GM23248 (cell line): Measurements from ENCODE around the gene EFCAB6. TPM values are rescaled to one million over a fixed set of nuclear protein-coding genes. Genes with fewer than 3 reads are reported as not detected.

ENCODE experiments used
- DNase-seq: peaks from one replicate; pipeline ENCODE4 v3.0.0-alpha.2; 2015
- H2AFZ ChIP-seq: fragments of 200-600 bp; sonication (generic); 2 replicates; pipeline ENCODE4 v1.6.1; 2016; ENCODE audit warnings: antibody characterized with exemption
- H3F3A ChIP-seq: fragments of 200-600 bp; sonication (generic); 2 replicates; pipeline ENCODE4 v1.6.1; 2016; ENCODE audit warnings: mild to moderate bottlenecking, antibody characterized with exemption, mixed run types; ENCODE audit not compliant: insufficient read depth
- H3K27ac ChIP-seq: fragments of 200-600 bp; sonication (generic); 2 replicates; pipeline ENCODE4 v1.5.1; 2016; ENCODE audit warnings: mild to moderate bottlenecking
- H3K27me3 ChIP-seq: fragments of 200-600 bp; sonication (generic); replicated peaks from 2 replicates; pipeline ENCODE4 v1.6.1; 2016; ENCODE audit warnings: mild to moderate bottlenecking; ENCODE audit not compliant: insufficient read depth
- H3K36me3 ChIP-seq: fragments of 200-600 bp; sonication (generic); 2 replicates; pipeline ENCODE4 v1.6.1; 2016; ENCODE audit warnings: low read depth, mild to moderate bottlenecking
- H3K4me1 ChIP-seq: fragments of 200-600 bp; sonication (generic); 2 replicates; pipeline ENCODE4 v1.6.1; 2016; ENCODE audit warnings: mild to moderate bottlenecking; ENCODE audit not compliant: insufficient read depth
- H3K4me2 ChIP-seq: fragments of 200-600 bp; sonication (generic); one replicate; pipeline ENCODE4 v1.6.1; 2016; ENCODE audit warnings: mild to moderate bottlenecking; ENCODE audit not compliant: unreplicated experiment
- H3K4me3 ChIP-seq: fragments of 200-600 bp; sonication (generic); 2 replicates; pipeline ENCODE4 v1.5.1; 2016; ENCODE audit warnings: mild to moderate bottlenecking
- H3K79me2 ChIP-seq: fragments of 200-600 bp; sonication (generic); 2 replicates; pipeline ENCODE4 v1.6.1; 2016; ENCODE audit warnings: mild to moderate bottlenecking; ENCODE audit not compliant: insufficient read depth
- H3K9ac ChIP-seq: fragments of 200-600 bp; sonication (generic); 2 replicates; pipeline ENCODE4 v1.6.1; 2016; ENCODE audit warnings: mild to moderate bottlenecking
- H3K9me2 ChIP-seq: fragments of 200-600 bp; sonication (generic); 2 replicates; pipeline ENCODE4 v1.6.1; 2016; ENCODE audit warnings: mixed run types, mild to moderate bottlenecking, moderate library complexity; ENCODE audit not compliant: insufficient read depth
- H3K9me3 ChIP-seq: fragments of 200-600 bp; sonication (generic); one replicate; pipeline ENCODE4 v1.6.1; 2017; ENCODE audit warnings: low read depth
- H4K20me1 ChIP-seq: fragments of 200-600 bp; sonication (generic); 2 replicates; pipeline ENCODE4 v1.6.0; 2016; ENCODE audit not compliant: insufficient read depth
- EZH2 ChIP-seq: fragments of 200-600 bp; sonication (generic); IDR thresholded peaks from 2 replicates; pipeline ENCODE4 v1.6.1; 2018; ENCODE audit warnings: antibody characterized with exemption, mild to moderate bottlenecking; ENCODE audit not compliant: insufficient read depth, poor library complexity, severe bottlenecking
- EZH2phosphoT487 ChIP-seq: fragments of 200-600 bp; sonication (generic); IDR thresholded peaks from 2 replicates; pipeline ENCODE4 v1.6.1; 2018; ENCODE audit warnings: antibody characterized with exemption, moderate library complexity, mild to moderate bottlenecking, low read depth; ENCODE audit not compliant: insufficient read depth
- WGBS, 2 experiments: methylation state at CpG; one replicate each; pipeline ENCODE4 v1.1.6; 2015 to 2017; ENCODE audit warnings: low lambda C conversion rate in 2 of 2, low coverage in 1 of 2; ENCODE audit errors: missing lambda C conversion rate in 2 of 2; 5-methylcytosine and 5-hydroxymethylcytosine counted together
- in situ Hi-C: fragments of 300-500 bp; cut with MboI; formaldehyde crosslinking; loops from 2 replicates; pipeline ENCODE4 v1.15.0; 2020
- polyA plus RNA-seq: library from polyadenylated mRNA; unstranded; fragments of >200 nt; fragmentation: Nextera tagmentation; extraction: Ambion mirVana; gene quantifications from 2 replicates; pipeline ENCODE4 v1.2.1, GENCODE V29; 2016
- total RNA-seq: library from RNA; depleted of rRNA; stranded (reverse); fragments of >200 nt; shearing (Covaris generic); gene quantifications from 2 replicates; pipeline ENCODE4 v1.2.3, GENCODE V29; 2014

The EFCAB6 gene
- total and polyA plus RNA-seq, 2 experiments from 2014 or later = 1.5 to 2.1 TPM

GRCh38 chr22:43740587-43741270, 71.4 kb downstream of the EFCAB6 start:
- no peaks in the 10 kb centered on the region for H3K4me1 ChIP-seq
- H3K79me2 ChIP-seq = no peaks in the 10 kb centered on the region
- in situ Hi-C loops = no loop called here
- no peaks in the 10 kb centered on the region for H3K9me2 ChIP-seq
- no peaks in the 10 kb centered on the region for H4K20me1 ChIP-seq
- TF ChIP-seq EZH2phosphoT487 = no peak
- TF ChIP-seq EZH2 = no peak
- H3K36me3 ChIP-seq = no peaks in the 10 kb centered on the region
- no peak overlapping the region for H3K4me3 ChIP-seq
- 69 to 73% methylated on average over 19 of the region's 19 CpGs for WGBS, 2 experiments
- H3K4me2 ChIP-seq = no peak overlapping the region
- H3K27me3 ChIP-seq = no peaks in the 10 kb centered on the region; the same call in 1 of the 2 replicates
- H2AFZ ChIP-seq = no peak overlapping the region
- H3K9me3 ChIP-seq = no peaks in the 10 kb centered on the region
- DNase-seq = no peak
- no peaks in the 10 kb centered on the region for H3F3A ChIP-seq
- no peak overlapping the region for H3K27ac ChIP-seq
- no peak overlapping the region for H3K9ac ChIP-seq

- TF ChIP-seq EZH2phosphoT487 = no peak
- no peak for TF ChIP-seq EZH2
- no peak overlapping the region for H2AFZ ChIP-seq
- H3K4me3 ChIP-seq = no peak overlapping the region
- in situ Hi-C loops = no loop called here
- no peak overlapping the region for H3K27ac ChIP-seq
- H3K4me1 ChIP-seq = no peaks in the 10 kb centered on the region
- H3K9me3 ChIP-seq = no peaks in the 10 kb centered on the region
- H3K27me3 ChIP-seq = no peaks in the 10 kb centered on the region; the same call in 1 of the 2 replicates
- H3K9ac ChIP-seq = no peak overlapping the region
- H3K4me2 ChIP-seq = no peak overlapping the region
- H3K79me2 ChIP-seq = no peaks in the 10 kb centered on the region
- no peaks in the 10 kb centered on the region for H3K36me3 ChIP-seq
- H4K20me1 ChIP-seq = no peaks in the 10 kb centered on the region
- H3K9me2 ChIP-seq = no peaks in the 10 kb centered on the region
- no peaks in the 10 kb centered on the region for H3F3A ChIP-seq
- DNase-seq = no peak
- 48 to 54% methylated on average over 7 to 11 of the region's 11 CpGs for WGBS, 2 experiments
Measured at GRCh38 chr22:43739851-43740379, 72.2 kb downstream of the EFCAB6 start.

GRCh38 chr22:43737150-43737828, 74.8 kb downstream of the EFCAB6 start:
- Histone ChIP-seq H4K20me1 (no peaks in the 10 kb centered on the region), H2AFZ (no peak overlapping the region), H3K4me2 (no peak overlapping the region), H3K27me3 (no peaks in the 10 kb centered on the region; the same call in 1 of the 2 replicates), H3K9me2 (no peaks in the 10 kb centered on the region), H3K4me3 (no peak overlapping the region), H3K27ac (no peak overlapping the region), H3K9ac (no peak overlapping the region), H3F3A (no peaks in the 10 kb centered on the region), H3K4me1 (no peaks in the 10 kb centered on the region), H3K36me3 (no peaks in the 10 kb centered on the region), H3K79me2 (no peaks in the 10 kb centered on the region), H3K9me3 (no peaks in the 10 kb centered on the region)
- WGBS, 2 experiments = 80 to 85% methylated on average over 4 of the region's 4 CpGs
- in situ Hi-C loops = no loop called here
- DNase-seq = no peak
- TF ChIP-seq EZH2 (no peak), EZH2phosphoT487 (no peak)

- Histone ChIP-seq H3K4me1 (no peaks in the 10 kb centered on the region), H3K9me2 (no peaks in the 10 kb centered on the region), H3K4me3 (no peak overlapping the region), H3K9ac (no peak overlapping the region), H3K4me2 (no peak overlapping the region), H3K27ac (no peak overlapping the region), H3K79me2 (no peaks in the 10 kb centered on the region), H3K9me3 (no peaks in the 10 kb centered on the region), H4K20me1 (no peaks in the 10 kb centered on the region), H3K27me3 (no peaks in the 10 kb centered on the region; the same call in 1 of the 2 replicates), H3F3A (no peaks in the 10 kb centered on the region), H3K36me3 (no peaks in the 10 kb centered on the region), H2AFZ (no peak overlapping the region)
- in situ Hi-C loops = no loop called here
- DNase-seq = no peak
- TF ChIP-seq EZH2 = no peak
- no peak for TF ChIP-seq EZH2phosphoT487
- WGBS, 2 experiments = 71 to 73% methylated on average over 7 of the region's 7 CpGs
Measured at GRCh38 chr22:43736651-43737050, 75.5 kb downstream of the EFCAB6 start.
